ENCODE results near the gene GABRG3. TPM values are rescaled to one million over a fixed set of nuclear protein-coding genes. Genes with fewer than 3 reads are reported as not detected.

The GABRG3 gene
- total RNA-seq, 1 experiment from 2014 or later: not detected

- Histone ChIP-seq H3K4me3 (ENCODE audit: low read length) (no peak overlapping the region), H3K4me1 (ENCODE audit: low read length) (no peaks in the 10 kb centered on the region), H2AFZ (ENCODE audit: low read length) (no peak overlapping the region)
Observed at GRCh38 chr15:27057904-27058645, 87.1 kb downstream of the GABRG3 start.

GRCh38 chr15:27058939-27059338, 88.0 kb downstream of the GABRG3 start:
- Histone ChIP-seq H4K20me1 (ENCODE audit: insufficient read depth, low read depth, low read length) (no peaks in the 10 kb centered on the region), H3K9me2 (replicated peaks; ENCODE audit: insufficient read depth, low read length) (no peaks in the 10 kb centered on the region), H3K36me3 (ENCODE audit: insufficient read depth, low read length) (no peaks in the 10 kb centered on the region; the same call in 1 of the 2 replicates), H3K27me3 (ENCODE audit: low read length) (no peaks in the 10 kb centered on the region), H3K79me2 (ENCODE audit: low read length) (no peaks in the 10 kb centered on the region), H3K9ac (ENCODE audit: low read length) (no peak overlapping the region), H3K4me1 (ENCODE audit: low read length) (no peaks in the 10 kb centered on the region), H3K9me3 (ENCODE audit: low read length) (peaks cover 9% of the 10 kb centered on the region), H3K27ac (ENCODE audit: low read length) (no peak overlapping the region), H3K4me3 (ENCODE audit: low read length) (no peak overlapping the region), H2AFZ (ENCODE audit: low read length) (no peak overlapping the region), H3K4me2 (ENCODE audit: low read depth, low read length, poor library complexity, severe bottlenecking) (no peak overlapping the region)
- DNase-seq: no peak

More at GRCh38 chr15:27057904-27058645, 87.1 kb downstream of the GABRG3 start:
- Histone ChIP-seq H3K36me3 (ENCODE audit: insufficient read depth, low read length) (no peaks in the 10 kb centered on the region; the same call in 1 of the 2 replicates), H3K4me2 (ENCODE audit: low read depth, low read length, poor library complexity, severe bottlenecking) (no peak overlapping the region), H3K9me3 (ENCODE audit: low read length) (peaks cover 7% of the 10 kb centered on the region), H3K27me3 (ENCODE audit: low read length) (no peaks in the 10 kb centered on the region), H3K9ac (ENCODE audit: low read length) (no peak overlapping the region), H4K20me1 (ENCODE audit: insufficient read depth, low read depth, low read length) (no peaks in the 10 kb centered on the region), H3K9me2 (replicated peaks; ENCODE audit: insufficient read depth, low read length) (no peaks in the 10 kb centered on the region), H3K79me2 (ENCODE audit: low read length) (no peaks in the 10 kb centered on the region), H3K27ac (ENCODE audit: low read length) (no peak overlapping the region)
- DNase-seq: no peak

GRCh38 chr15:27059610-27060202, 88.7 kb downstream of the GABRG3 start:
- Histone ChIP-seq H3K4me2 (ENCODE audit: low read depth, low read length, poor library complexity, severe bottlenecking) (no peak overlapping the region), H3K9me3 (ENCODE audit: low read length) (peaks cover 13% of the 10 kb centered on the region), H3K4me1 (ENCODE audit: low read length) (no peaks in the 10 kb centered on the region), H3K36me3 (ENCODE audit: insufficient read depth, low read length) (no peaks in the 10 kb centered on the region; the same call in 1 of the 2 replicates), H3K79me2 (ENCODE audit: low read length) (no peaks in the 10 kb centered on the region), H4K20me1 (ENCODE audit: insufficient read depth, low read depth, low read length) (no peaks in the 10 kb centered on the region), H3K9me2 (replicated peaks; ENCODE audit: insufficient read depth, low read length) (no peaks in the 10 kb centered on the region), H3K27me3 (ENCODE audit: low read length) (no peaks in the 10 kb centered on the region), H2AFZ (ENCODE audit: low read length) (no peak overlapping the region), H3K9ac (ENCODE audit: low read length) (no peak overlapping the region), H3K27ac (ENCODE audit: low read length) (no peak overlapping the region), H3K4me3 (ENCODE audit: low read length) (no peak overlapping the region)
- DNase-seq: peak; percentile 77

- Histone ChIP-seq H3K4me1 (ENCODE audit: low read length) (no peaks in the 10 kb centered on the region), H3K27ac (ENCODE audit: low read length) (no peak overlapping the region), H2AFZ (ENCODE audit: low read length) (no peak overlapping the region), H3K9me3 (ENCODE audit: low read length) (peaks cover 18% of the 10 kb centered on the region), H3K9me2 (replicated peaks; ENCODE audit: insufficient read depth, low read length) (no peaks in the 10 kb centered on the region), H3K9ac (ENCODE audit: low read length) (no peak overlapping the region), H3K79me2 (ENCODE audit: low read length) (no peaks in the 10 kb centered on the region), H3K27me3 (ENCODE audit: low read length) (no peaks in the 10 kb centered on the region), H3K4me2 (ENCODE audit: low read depth, low read length, poor library complexity, severe bottlenecking) (no peak overlapping the region), H4K20me1 (ENCODE audit: insufficient read depth, low read depth, low read length) (no peaks in the 10 kb centered on the region), H3K4me3 (ENCODE audit: low read length) (no peak overlapping the region), H3K36me3 (ENCODE audit: insufficient read depth, low read length) (no peaks in the 10 kb centered on the region; the same call in 1 of the 2 replicates)
- no peak for DNase-seq
Observed at GRCh38 chr15:27061739-27062138, 90.8 kb downstream of the GABRG3 start.

GRCh38 chr15:27062951-27063350, 92.0 kb downstream of the GABRG3 start:
- DNase-seq: no peak
- H3K27me3 ChIP-seq (ENCODE audit: low read length): no peaks in the 10 kb centered on the region
- no peak overlapping the region for H3K4me2 ChIP-seq (ENCODE audit: low read depth, low read length, poor library complexity, severe bottlenecking)
- no peak overlapping the region for H3K4me3 ChIP-seq (ENCODE audit: low read length)
- no peak overlapping the region for H2AFZ ChIP-seq (ENCODE audit: low read length)
- H3K9me2 ChIP-seq (replicated peaks; ENCODE audit: insufficient read depth, low read length): no peaks in the 10 kb centered on the region
- H3K4me1 ChIP-seq (ENCODE audit: low read length): no peaks in the 10 kb centered on the region
- no peak overlapping the region for H3K9ac ChIP-seq (ENCODE audit: low read length)
- H3K36me3 ChIP-seq (ENCODE audit: insufficient read depth, low read length): no peaks in the 10 kb centered on the region
- no peaks in the 10 kb centered on the region for H3K79me2 ChIP-seq (ENCODE audit: low read length)
- H3K9me3 ChIP-seq (ENCODE audit: low read length): peaks cover 19% of the 10 kb centered on the region
- H3K27ac ChIP-seq (ENCODE audit: low read length): no peak overlapping the region
- no peaks in the 10 kb centered on the region for H4K20me1 ChIP-seq (ENCODE audit: insufficient read depth, low read depth, low read length)

DNA sequence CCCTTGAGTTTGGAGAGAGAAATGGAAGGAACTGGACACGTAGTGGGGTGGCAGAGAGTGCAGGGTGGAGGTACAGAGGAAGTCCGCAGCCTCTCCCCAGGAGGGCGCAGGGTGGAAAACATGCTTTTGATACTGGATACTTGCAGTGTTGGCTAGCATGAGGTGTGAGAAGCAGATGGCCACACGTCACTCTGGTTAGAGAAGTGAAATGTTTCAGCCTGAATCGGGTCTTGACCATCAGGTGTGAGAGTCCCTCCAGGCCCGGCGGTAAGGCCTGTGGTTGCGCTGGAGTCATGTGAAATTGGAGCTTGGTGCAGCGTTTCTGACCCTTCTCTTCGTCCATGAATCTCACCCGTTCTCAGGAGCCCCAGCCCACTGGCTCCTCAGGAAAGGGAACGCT, 93.1 kb downstream of the GABRG3 start:
- Histone ChIP-seq H3K27me3 (ENCODE audit: low read length) (no peaks in the 10 kb centered on the region), H3K79me2 (ENCODE audit: low read length) (no peaks in the 10 kb centered on the region), H3K9me2 (replicated peaks; ENCODE audit: insufficient read depth, low read length) (no peaks in the 10 kb centered on the region), H4K20me1 (ENCODE audit: insufficient read depth, low read depth, low read length) (no peaks in the 10 kb centered on the region), H3K9ac (ENCODE audit: low read length) (no peak overlapping the region), H3K36me3 (ENCODE audit: insufficient read depth, low read length) (no peaks in the 10 kb centered on the region), H3K9me3 (ENCODE audit: low read length) (peaks cover 19% of the 10 kb centered on the region), H3K4me1 (ENCODE audit: low read length) (no peaks in the 10 kb centered on the region), H3K27ac (ENCODE audit: low read length) (no peak overlapping the region), H2AFZ (ENCODE audit: low read length) (no peak overlapping the region), H3K4me2 (ENCODE audit: low read depth, low read length, poor library complexity, severe bottlenecking) (no peak overlapping the region), H3K4me3 (ENCODE audit: low read length) (no peak overlapping the region)
- DNase-seq: no peak

GRCh38 chr15:27065151-27065550, 94.2 kb downstream of the GABRG3 start:
- Histone ChIP-seq H3K9me2 (replicated peaks; ENCODE audit: insufficient read depth, low read length) (no peaks in the 10 kb centered on the region), H3K27me3 (ENCODE audit: low read length) (no peaks in the 10 kb centered on the region), H3K79me2 (ENCODE audit: low read length) (no peaks in the 10 kb centered on the region), H3K36me3 (ENCODE audit: insufficient read depth, low read length) (no peaks in the 10 kb centered on the region), H3K27ac (ENCODE audit: low read length) (no peak overlapping the region), H3K4me1 (ENCODE audit: low read length) (no peaks in the 10 kb centered on the region), H3K4me3 (ENCODE audit: low read length) (no peak overlapping the region), H2AFZ (ENCODE audit: low read length) (no peak overlapping the region), H4K20me1 (ENCODE audit: insufficient read depth, low read depth, low read length) (no peaks in the 10 kb centered on the region), H3K9ac (ENCODE audit: low read length) (no peak overlapping the region), H3K9me3 (ENCODE audit: low read length) (peaks cover 25% of the 10 kb centered on the region), H3K4me2 (ENCODE audit: low read depth, low read length, poor library complexity, severe bottlenecking) (no peak overlapping the region)
- DNase-seq: no peak

GRCh38 chr15:27065785-27066184, 94.8 kb downstream of the GABRG3 start:
- no peak overlapping the region for H3K9ac ChIP-seq (ENCODE audit: low read length)
- H4K20me1 ChIP-seq (ENCODE audit: insufficient read depth, low read depth, low read length): no peaks in the 10 kb centered on the region
- H3K27me3 ChIP-seq (ENCODE audit: low read length): no peaks in the 10 kb centered on the region
- no peak for DNase-seq
- H3K4me3 ChIP-seq (ENCODE audit: low read length): no peak overlapping the region
- no peak overlapping the region for H2AFZ ChIP-seq (ENCODE audit: low read length)
- H3K9me2 ChIP-seq (replicated peaks; ENCODE audit: insufficient read depth, low read length): no peaks in the 10 kb centered on the region
- no peaks in the 10 kb centered on the region for H3K79me2 ChIP-seq (ENCODE audit: low read length)
- no peak overlapping the region for H3K27ac ChIP-seq (ENCODE audit: low read length)
- no peaks in the 10 kb centered on the region for H3K4me1 ChIP-seq (ENCODE audit: low read length)
- H3K36me3 ChIP-seq (ENCODE audit: insufficient read depth, low read length): no peaks in the 10 kb centered on the region
- H3K4me2 ChIP-seq (ENCODE audit: low read depth, low read length, poor library complexity, severe bottlenecking): no peak overlapping the region
- H3K9me3 ChIP-seq (ENCODE audit: low read length): peaks cover 26% of the 10 kb centered on the region

Measured in Karpas-422 (cell line).